HFF-Myc (cell line): ENCODE data around the gene UTP18.

Experiments
- DNase-seq: peaks from one replicate; pipeline ENCODE4 v3.0.0-alpha.2; 2011; ENCODE audit warnings: low read depth; ENCODE audit errors: extremely low read depth
- H3K4me3 ChIP-seq: replicated peaks from 2 replicates; pipeline ENCODE4 v1.5.1; 2011; ENCODE audit warnings: low read depth, mild to moderate bottlenecking, control low read depth, low read length
- CTCF ChIP-seq: IDR thresholded peaks from 2 replicates; pipeline ENCODE4 v1.5.1; 2012; ENCODE audit warnings: mild to moderate bottlenecking, low read depth, low read length, control low read depth; ENCODE audit errors: missing control alignments

The UTP18 gene

GRCh38 chr17:51269991-51270390 is 9.6 kb downstream of the UTP18 start:
- H3K4me3 ChIP-seq: no peak overlapping the region
- DNase-seq: no peak
- TF ChIP-seq CTCF: no peak

- H3K4me3 ChIP-seq: no peak overlapping the region
- no peak for TF ChIP-seq CTCF
- no peak for DNase-seq
These were observed 10.3 kb downstream of the UTP18 start for GRCh38 chr17:51270636-51271035.

GRCh38 chr17:51272812-51273211 is 12.5 kb downstream of the UTP18 start:
- H3K4me3 ChIP-seq: no peak overlapping the region
- TF ChIP-seq CTCF: no peak
- DNase-seq: no peak

GRCh38 chr17:51275381-51275780 is 15.0 kb downstream of the UTP18 start:
- H3K4me3 ChIP-seq: no peak overlapping the region
- no peak for DNase-seq
- TF ChIP-seq CTCF: no peak

GRCh38 chr17:51279183-51279582 is 18.8 kb downstream of the UTP18 start:
- TF ChIP-seq CTCF: no peak
- DNase-seq: no peak
- no peak overlapping the region for H3K4me3 ChIP-seq

- H3K4me3 ChIP-seq: no peak overlapping the region
These were observed 27.1 kb downstream of the UTP18 start for GRCh38 chr17:51287412-51287811.

More at GRCh38 chr17:51287412-51287811, 27.1 kb downstream of the UTP18 start:
- DNase-seq: no peak
- TF ChIP-seq CTCF: no peak
